ENCODE data around the gene GABRB2.

Gene GABRB2

DNA sequence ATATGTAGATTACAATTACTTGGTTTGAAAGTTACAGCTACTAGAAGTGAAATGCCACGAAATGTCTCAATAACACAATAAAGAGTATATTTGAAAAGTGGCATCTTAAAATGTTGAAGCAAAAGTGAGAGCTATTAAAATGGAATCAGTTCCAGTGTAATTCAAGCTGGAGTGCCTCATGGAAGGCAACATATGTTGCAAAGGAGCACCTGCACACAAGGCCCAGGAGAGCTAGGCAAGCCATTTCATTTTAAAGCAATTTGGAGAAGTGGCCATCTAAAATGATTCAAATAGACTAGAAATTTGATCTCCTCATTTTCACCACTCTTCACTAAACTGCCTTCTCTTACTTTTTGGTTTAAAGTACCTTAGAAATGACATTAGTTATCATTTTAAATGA is 167.8 kb downstream of the GABRB2 start:
- no peak overlapping the region for H3K27ac ChIP-seq
- TF ChIP-seq ZFX (IDR thresholded peaks at IDR 0.05; ENCODE audit: borderline replicate concordance) (no peak), CTCF (IDR thresholded peaks at IDR 0.05) (no peak)

GRCh38 chr5:161376034-161376433 is 170.5 kb downstream of the GABRB2 start:
- TF ChIP-seq CTCF (IDR thresholded peaks at IDR 0.05) (no peak), ZFX (IDR thresholded peaks at IDR 0.05; ENCODE audit: borderline replicate concordance) (no peak)
- no peak overlapping the region for H3K27ac ChIP-seq

DNA sequence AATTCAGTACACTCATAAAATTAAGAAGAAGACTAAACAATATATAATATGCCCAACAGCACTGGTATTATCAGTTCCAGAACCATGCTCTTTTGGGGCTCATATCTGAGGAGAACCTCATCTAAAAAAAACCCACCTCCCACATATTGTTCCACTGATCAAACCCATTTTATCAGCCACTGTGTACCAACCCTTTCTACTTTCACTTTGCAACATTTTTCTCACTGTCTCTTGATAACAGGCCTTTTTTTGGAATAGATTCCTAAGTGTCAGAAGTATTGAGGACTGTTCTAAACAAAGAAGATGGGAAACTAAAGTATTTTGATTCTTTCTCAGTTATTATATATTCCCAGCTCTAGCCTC is 173.2 kb downstream of the GABRB2 start:
- TF ChIP-seq ZFX (IDR thresholded peaks at IDR 0.05; ENCODE audit: borderline replicate concordance) (no peak), CTCF (IDR thresholded peaks at IDR 0.05) (no peak)
- H3K27ac ChIP-seq: no peak overlapping the region

GRCh38 chr5:161372682-161373344 is 173.7 kb downstream of the GABRB2 start:
- TF ChIP-seq ZFX (IDR thresholded peaks at IDR 0.05; ENCODE audit: borderline replicate concordance): no peak
- no peak for TF ChIP-seq CTCF (IDR thresholded peaks at IDR 0.05)
- H3K27ac ChIP-seq: no peak overlapping the region

DNA sequence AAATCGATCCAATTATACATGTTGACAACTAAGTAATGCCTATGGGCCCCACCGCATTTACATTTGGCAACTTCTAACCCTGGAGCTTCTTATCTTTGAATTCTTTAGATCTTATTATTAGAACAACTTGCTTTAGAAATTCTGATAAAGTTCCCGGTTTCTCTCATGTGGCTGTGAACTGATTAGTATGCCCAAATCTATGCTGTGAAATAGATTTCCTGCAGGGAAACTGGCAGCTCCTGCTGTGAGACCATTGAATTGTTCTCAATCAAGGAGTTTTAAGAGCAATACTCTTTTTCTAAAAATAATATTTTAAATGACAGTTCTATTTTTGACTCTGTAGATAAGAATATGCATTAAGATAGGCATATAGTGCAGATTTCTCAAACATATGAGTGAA is 177.5 kb downstream of the GABRB2 start:
- TF ChIP-seq CTCF (IDR thresholded peaks at IDR 0.05) (no peak), ZFX (IDR thresholded peaks at IDR 0.05; ENCODE audit: borderline replicate concordance) (no peak)
- no peak overlapping the region for H3K27ac ChIP-seq

GRCh38 chr5:161358446-161358845 is 188.1 kb downstream of the GABRB2 start:
- no peak for TF ChIP-seq CTCF (IDR thresholded peaks at IDR 0.05)
- no peak for TF ChIP-seq ZFX (IDR thresholded peaks at IDR 0.05; ENCODE audit: borderline replicate concordance)
- H3K27ac ChIP-seq: no peak overlapping the region

GRCh38 chr5:161344234-161344633 is 202.3 kb downstream of the GABRB2 start:
- no peak overlapping the region for H3K27ac ChIP-seq
- TF ChIP-seq CTCF (IDR thresholded peaks at IDR 0.05): no peak

Data from 22Rv1 (cell line).